HG02798 (cell line): ENCODE results near the gene TRERF1.

Experiments used
- ATAC-seq: cut with Tn5 transposase; IDR thresholded peaks from one replicate; pipeline ENCODE4 v1.9.1; 2021; ENCODE audit warnings: mild to moderate bottlenecking; ENCODE audit not compliant: unreplicated experiment, poor library complexity

TRERF1 gene

GRCh38 chr6:42264852-42265390 lies 186.8 kb downstream of the TRERF1 start:
- ATAC-seq = no peak

GRCh38 chr6:42264162-42264851 lies 187.4 kb downstream of the TRERF1 start:
- ATAC-seq = no peak

- ATAC-seq = no peak
These were observed 188.5 kb downstream of the TRERF1 start for GRCh38 chr6:42263165-42263728.

GRCh38 chr6:42260972-42261371 lies 190.8 kb downstream of the TRERF1 start:
- ATAC-seq = no peak

- no peak for ATAC-seq
These were observed 191.3 kb downstream of the TRERF1 start for GRCh38 chr6:42260396-42260888.

GRCh38 chr6:42259841-42260395 lies 191.8 kb downstream of the TRERF1 start:
- no peak for ATAC-seq

- ATAC-seq = no peak
These were observed 192.4 kb downstream of the TRERF1 start for GRCh38 chr6:42259286-42259685.

GRCh38 chr6:42257614-42258013 lies 194.1 kb downstream of the TRERF1 start:
- ATAC-seq = no peak

GRCh38 chr6:42257063-42257462 lies 194.7 kb downstream of the TRERF1 start:
- ATAC-seq = no peak

- ATAC-seq = no peak
These were observed 196.7 kb downstream of the TRERF1 start for GRCh38 chr6:42255050-42255449.

GRCh38 chr6:42254505-42254904 lies 197.2 kb downstream of the TRERF1 start:
- ATAC-seq = no peak

GRCh38 chr6:42251911-42252637 lies 199.7 kb downstream of the TRERF1 start:
- ATAC-seq = no peak

- ATAC-seq = no peak
These were observed 200.2 kb downstream of the TRERF1 start for GRCh38 chr6:42251500-42251899.

- ATAC-seq = no peak
These were observed 201.3 kb downstream of the TRERF1 start for GRCh38 chr6:42250274-42250931.

GRCh38 chr6:42249279-42249678 lies 202.4 kb downstream of the TRERF1 start:
- ATAC-seq = no peak

GRCh38 chr6:42243046-42243445 lies 208.7 kb downstream of the TRERF1 start:
- no peak for ATAC-seq

- ATAC-seq = no peak
These were observed 209.8 kb downstream of the TRERF1 start for GRCh38 chr6:42241915-42242314.

GRCh38 chr6:42239736-42240375 lies 211.9 kb downstream of the TRERF1 start:
- ATAC-seq = no peak

- no peak for ATAC-seq
These were observed 212.4 kb downstream of the TRERF1 start for GRCh38 chr6:42239333-42239732.

- no peak for ATAC-seq
These were observed 213.9 kb downstream of the TRERF1 start for GRCh38 chr6:42237857-42238256.
